ENCODE measurements around the gene F3.

The F3 gene

GRCh38 chr1:94527447-94528031 lies 14.0 kb downstream of the F3 start:
- no peak for DNase-seq (ENCODE audit: low spot score)

- no peak for DNase-seq (ENCODE audit: low spot score)
Observed at GRCh38 chr1:94526152-94526980, 15.2 kb downstream of the F3 start.

- no peak for DNase-seq (ENCODE audit: low spot score)
Observed at GRCh38 chr1:94524531-94524930, 17.0 kb downstream of the F3 start.

- no peak for DNase-seq (ENCODE audit: low spot score)
Observed at GRCh38 chr1:94522304-94522703, 19.3 kb downstream of the F3 start.

- DNase-seq (ENCODE audit: low spot score), result no peak
Observed at GRCh38 chr1:94519351-94519750, 22.2 kb downstream of the F3 start.

GRCh38 chr1:94515296-94515947 lies 26.1 kb downstream of the F3 start:
- DNase-seq (ENCODE audit: low spot score), result no peak

GRCh38 chr1:94514095-94514727 lies 27.3 kb downstream of the F3 start:
- DNase-seq (ENCODE audit: low spot score), result no peak

- DNase-seq (ENCODE audit: low spot score), result no peak
Observed at GRCh38 chr1:94512816-94513215, 28.7 kb downstream of the F3 start.

- no peak for DNase-seq (ENCODE audit: low spot score)
Observed at GRCh38 chr1:94504601-94505000, 37.0 kb downstream of the F3 start.

GRCh38 chr1:94503153-94503552 lies 38.4 kb downstream of the F3 start:
- DNase-seq (ENCODE audit: low spot score), result no peak

- DNase-seq (ENCODE audit: low spot score), result no peak
Observed at GRCh38 chr1:94501935-94502334, 39.6 kb downstream of the F3 start.

- DNase-seq (ENCODE audit: low spot score), result no peak
Observed at GRCh38 chr1:94501426-94501825, 40.1 kb downstream of the F3 start.

GRCh38 chr1:94496076-94496755 lies 45.3 kb downstream of the F3 start:
- DNase-seq (ENCODE audit: low spot score), result no peak

- no peak for DNase-seq (ENCODE audit: low spot score)
Observed at GRCh38 chr1:94490556-94490955, 51.0 kb downstream of the F3 start.

GRCh38 chr1:94486990-94487389 lies 54.6 kb downstream of the F3 start:
- no peak for DNase-seq (ENCODE audit: low spot score)

GRCh38 chr1:94481473-94481933 lies 60.1 kb downstream of the F3 start:
- DNase-seq (ENCODE audit: low spot score), result peak; percentile 60

GRCh38 chr1:94479682-94480081 lies 61.9 kb downstream of the F3 start:
- DNase-seq (ENCODE audit: low spot score), result no peak
